Calu3 (cell line): ENCODE data around the gene NDUFB8. TPM values are rescaled to one million over a fixed set of nuclear protein-coding genes. Genes with fewer than 3 reads are reported as not detected.
A peak's percentile ranks its signal among the peaks of the same experiment; 100 is the strongest.

Experiments
- BruUV-seq: library from RNA; stranded (reverse); fragments of 400-500 nt; replicated peaks from 2 replicates; lab custom pipeline; 2021; lab: Mats Ljungman, UMichigan
- CTCF ChIA-PET: fragments of 300-600 bp; sonication (Branson Sonifier 250); formaldehyde crosslinking; loops from one replicate; lab custom pipeline; 2022; ENCODE audit warnings: antibody characterized with exemption; lab: Charles Lee
- DNase-seq: peaks from one replicate; pipeline ENCODE4 v3.0.0; 2022
- H3K27ac Mint-ChIP-seq: one replicate; pipeline ENCODE4 v1.8.0; 2022; ENCODE audit warnings: mixed read lengths; ENCODE audit not compliant: unreplicated experiment
- H3K27me3 Mint-ChIP-seq: one replicate; pipeline ENCODE4 v1.8.0; 2022; ENCODE audit warnings: mixed read lengths; ENCODE audit not compliant: unreplicated experiment
- H3K36me3 Mint-ChIP-seq: one replicate; pipeline ENCODE4 v1.8.0; 2022; ENCODE audit warnings: mild to moderate bottlenecking, moderate library complexity, mixed read lengths; ENCODE audit not compliant: insufficient read depth, unreplicated experiment
- H3K4me1 Mint-ChIP-seq: one replicate; pipeline ENCODE4 v1.8.0; 2022; ENCODE audit warnings: mild to moderate bottlenecking, low read depth, mixed read lengths; ENCODE audit not compliant: unreplicated experiment
- H3K4me3 Mint-ChIP-seq: one replicate; pipeline ENCODE4 v1.8.0; 2022; ENCODE audit warnings: mild to moderate bottlenecking, low read depth, moderate library complexity, mixed read lengths; ENCODE audit not compliant: unreplicated experiment
- H3K9me3 Mint-ChIP-seq: one replicate; pipeline ENCODE4 v1.8.0; 2022; ENCODE audit warnings: low read depth, mixed read lengths; ENCODE audit not compliant: unreplicated experiment
- intact Hi-C: fragments of 100-400 bp; cut with micrococcal nuclease; formaldehyde crosslinking; loops from one replicate; pipeline ENCODE4 v1.10.0; 2022; ENCODE audit not compliant: unreplicated experiment
- total RNA-seq: library from RNA; stranded (reverse); gene quantifications from 2 replicates; pipeline ENCODE4 v1.2.3, GENCODE V29; 2022
- TF ChIP-seq, protein P1 (sequence below): fragments of 200-600 bp; IDR thresholded peaks from one replicate; pipeline ENCODE4 v1.8.0; 2022; ENCODE audit warnings: antibody characterized with exemption; ENCODE audit not compliant: unreplicated experiment

NDUFB8 gene
- total RNA-seq, 1 experiment from 2014 or later: 128 TPM

GRCh38 chr10:100537475-100537874 is 7.8 kb upstream of the NDUFB8 start:
- Mint-ChIP-seq H3K27ac (no peak overlapping the region), H3K4me1 (no peaks in the 10 kb centered on the region), H3K36me3 (peaks cover 10% of the 10 kb centered on the region), H3K27me3 (no peaks in the 10 kb centered on the region), H3K9me3 (no peaks in the 10 kb centered on the region), H3K4me3 (no peak overlapping the region)
- CTCF ChIA-PET: no interaction called here
- TF ChIP-seq, protein P1, sequence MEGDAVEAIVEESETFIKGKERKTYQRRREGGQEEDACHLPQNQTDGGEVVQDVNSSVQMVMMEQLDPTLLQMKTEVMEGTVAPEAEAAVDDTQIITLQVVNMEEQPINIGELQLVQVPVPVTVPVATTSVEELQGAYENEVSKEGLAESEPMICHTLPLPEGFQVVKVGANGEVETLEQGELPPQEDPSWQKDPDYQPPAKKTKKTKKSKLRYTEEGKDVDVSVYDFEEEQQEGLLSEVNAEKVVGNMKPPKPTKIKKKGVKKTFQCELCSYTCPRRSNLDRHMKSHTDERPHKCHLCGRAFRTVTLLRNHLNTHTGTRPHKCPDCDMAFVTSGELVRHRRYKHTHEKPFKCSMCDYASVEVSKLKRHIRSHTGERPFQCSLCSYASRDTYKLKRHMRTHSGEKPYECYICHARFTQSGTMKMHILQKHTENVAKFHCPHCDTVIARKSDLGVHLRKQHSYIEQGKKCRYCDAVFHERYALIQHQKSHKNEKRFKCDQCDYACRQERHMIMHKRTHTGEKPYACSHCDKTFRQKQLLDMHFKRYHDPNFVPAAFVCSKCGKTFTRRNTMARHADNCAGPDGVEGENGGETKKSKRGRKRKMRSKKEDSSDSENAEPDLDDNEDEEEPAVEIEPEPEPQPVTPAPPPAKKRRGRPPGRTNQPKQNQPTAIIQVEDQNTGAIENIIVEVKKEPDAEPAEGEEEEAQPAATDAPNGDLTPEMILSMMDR: no peak
- intact Hi-C loops: no loop called here
- no TSS peak for BruUV-seq
- DNase-seq: no peak

DNA sequence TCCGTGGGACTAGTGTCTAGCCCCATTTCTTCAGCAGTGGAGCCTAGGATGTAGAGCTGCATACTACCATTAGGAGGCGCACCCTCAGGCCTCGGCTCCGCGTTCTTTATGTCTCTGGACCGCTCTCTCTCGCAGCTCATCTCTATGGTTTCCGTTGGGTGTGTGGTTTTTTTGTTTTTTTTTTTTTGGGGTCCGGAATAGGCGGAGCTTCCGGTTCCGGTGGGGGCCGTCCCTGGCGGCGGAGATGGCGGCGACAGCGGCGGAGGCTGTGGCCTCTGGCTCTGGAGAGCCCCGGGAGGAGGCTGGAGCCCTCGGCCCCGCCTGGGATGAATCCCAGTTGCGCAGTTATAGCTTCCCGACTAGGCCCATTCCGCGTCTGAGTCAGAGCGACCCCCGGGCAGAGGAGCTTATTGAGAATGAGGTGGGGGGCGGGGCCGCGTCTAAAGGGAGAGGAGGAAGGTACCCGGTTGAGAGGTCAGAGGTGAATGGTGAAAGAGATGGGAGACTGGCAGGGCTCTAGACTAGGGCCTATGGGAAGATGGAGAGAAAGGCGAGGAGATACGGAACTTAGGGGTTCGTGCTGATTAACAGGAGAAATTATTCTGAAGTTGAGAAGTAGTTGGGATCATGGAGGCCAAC is 6.2 kb upstream of the NDUFB8 start, which contains the start of gene HIF1AN:
Gene HIF1AN, plus strand, starts transcription at position 229 of the 639 bp plus-strand sequence. Its CDS starts 16 bp downstream, at position 245.
- intact Hi-C loops: no loop called here
- peaks cover 10% of the 10 kb centered on the region for H3K36me3 Mint-ChIP-seq
- peak; percentile 83 for DNase-seq
- H3K27ac Mint-ChIP-seq: no peak within 1 kb of the TSS
- H3K4me1 Mint-ChIP-seq: no peaks in the 10 kb centered on the region
- H3K9me3 Mint-ChIP-seq: no peaks in the 10 kb centered on the region
- TF ChIP-seq, protein P1: peak; percentile 53
- H3K4me3 Mint-ChIP-seq: no peak within 1 kb of the TSS
- BruUV-seq: no TSS peak
- CTCF ChIA-PET: interaction anchor here (0.7 to 1.5 kb wide), 8 partner anchors 9 to 360 kb away, joined by 4 to 9 read pairs (median 4); no protein-coding TSS in a partner anchor
- H3K27me3 Mint-ChIP-seq: no peaks in the 10 kb centered on the region

DNA sequence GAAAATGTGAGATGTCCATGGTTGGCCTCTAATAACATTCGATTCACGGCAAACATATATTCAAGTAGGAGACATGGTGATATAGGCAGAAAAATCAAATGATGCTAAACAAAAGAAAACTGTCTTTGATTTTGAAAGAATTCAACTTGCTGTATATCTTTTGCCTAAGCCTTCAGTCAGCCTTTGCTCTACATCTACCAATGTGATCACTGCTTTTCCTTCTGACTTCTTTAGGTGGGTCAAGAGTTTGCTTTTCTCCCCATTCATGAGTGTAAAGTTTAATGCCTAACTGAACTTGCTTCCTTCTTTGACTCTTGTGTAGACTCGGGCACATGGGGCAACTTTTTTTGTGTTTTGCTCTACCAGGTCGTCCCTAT is 5.7 kb upstream of the NDUFB8 start:
- H3K36me3 Mint-ChIP-seq: peaks cover 7% of the 10 kb centered on the region
- BruUV-seq: no TSS peak
- intact Hi-C loops: no loop called here
- TF ChIP-seq, protein P1: no peak
- no peaks in the 10 kb centered on the region for H3K27me3 Mint-ChIP-seq
- no peaks in the 10 kb centered on the region for H3K4me1 Mint-ChIP-seq
- no peak for DNase-seq
- CTCF ChIA-PET: interaction anchor here (0.7 to 1.5 kb wide), 8 partner anchors 9 to 361 kb away, joined by 4 to 9 read pairs (median 4); no protein-coding TSS in a partner anchor
- H3K27ac Mint-ChIP-seq: no peak overlapping the region
- no peak overlapping the region for H3K4me3 Mint-ChIP-seq
- H3K9me3 Mint-ChIP-seq: no peaks in the 10 kb centered on the region

DNA sequence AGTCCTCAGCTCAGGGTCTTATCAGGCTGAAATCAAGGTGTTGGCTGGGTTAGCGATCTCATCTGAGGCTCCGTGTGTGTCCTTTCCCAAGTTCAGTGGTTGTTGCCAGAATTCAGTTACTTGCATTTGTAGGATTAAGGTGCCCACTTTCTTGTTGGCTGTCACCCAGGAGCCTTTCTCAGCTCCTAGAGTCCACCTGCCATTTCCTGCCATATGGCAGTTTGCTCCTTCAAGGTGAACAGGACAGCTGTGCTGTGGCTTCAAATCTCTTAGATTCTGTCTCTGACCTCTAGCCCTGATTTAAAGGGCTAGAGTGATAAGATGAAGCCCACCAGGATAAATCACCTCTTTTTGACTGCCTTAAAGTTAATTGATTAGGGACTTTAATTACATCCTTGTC is 5.1 kb upstream of the NDUFB8 start:
- Mint-ChIP-seq H3K4me1 (no peaks in the 10 kb centered on the region), H3K9me3 (no peaks in the 10 kb centered on the region), H3K36me3 (peaks cover 11% of the 10 kb centered on the region), H3K27ac (no peak overlapping the region), H3K4me3 (no peak overlapping the region), H3K27me3 (no peaks in the 10 kb centered on the region)
- TF ChIP-seq, protein P1: no peak
- DNase-seq: no peak
- BruUV-seq: no TSS peak
- CTCF ChIA-PET: interaction anchor here (1.5 kb wide), 1 partner anchor 10 kb away, joined by 6 read pairs; no protein-coding TSS in a partner anchor
- intact Hi-C loops: no loop called here
